Measurements from ENCODE around the gene LAMA5.

LAMA5 gene

DNA sequence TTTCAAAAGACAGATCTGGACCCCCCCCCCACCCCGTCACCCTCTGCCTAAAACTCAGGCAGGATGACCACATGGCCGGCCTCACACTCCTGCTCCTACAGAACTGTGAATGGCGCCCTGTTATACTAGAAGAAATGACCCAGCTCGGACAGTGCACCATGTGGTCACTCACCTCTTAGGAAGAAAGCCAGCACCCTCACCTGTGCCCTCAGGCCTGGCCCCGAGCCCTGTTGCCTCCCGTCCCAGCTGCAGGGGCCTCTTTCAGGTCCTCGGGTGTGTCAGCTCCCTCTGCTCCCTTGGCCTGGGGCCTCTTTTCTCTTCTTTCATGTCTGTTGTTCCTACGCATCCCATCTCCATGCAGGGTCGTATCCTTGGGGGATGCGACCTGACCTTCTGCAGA, 105.0 kb downstream of the LAMA5 start:
- no peak for TF ChIP-seq POLR2A (IDR thresholded peaks at IDR 0.05; ENCODE audit: low read depth, low read length)
- DNase-seq (ENCODE audit: insufficient read length, low spot score) (no peak), FAIRE-seq (no peak)

GRCh38 chr20:62259294-62259565, 107.9 kb downstream of the LAMA5 start:
- DNase-seq (ENCODE audit: insufficient read length, low spot score) = no peak
- no peak for FAIRE-seq
- TF ChIP-seq POLR2A (IDR thresholded peaks at IDR 0.05; ENCODE audit: low read depth, low read length) = no peak
